Tibial artery (tissue), 4 donors: ENCODE data around the gene TMPRSS3.

Experiments
- DNase-seq, 2 donors: peaks; one replicate each; pipeline ENCODE4 v3.0.0-alpha.2; 2019
- H3K27ac ChIP-seq, 2 donors: fragments of 200-600 bp; sonication (generic) in 1 of 2; 1 replicate in 1 of 2; 2 replicates in 1 of 2; pipeline ENCODE4 v1.5.1; 2018 to 2019; ENCODE audit warnings: mild to moderate bottlenecking in 1 of 2
- H3K27me3 ChIP-seq, 2 donors: fragments of 200-600 bp; sonication (generic) in 1 of 2; one replicate each; pipeline versions ENCODE4 v1.5.1 to v1.6.0; 2016 to 2019
- H3K36me3 ChIP-seq, 3 donors: fragments of 200-600 bp; sonication (generic) in 2 of 3; one replicate each; pipeline ENCODE4 v1.5.1; 2016 to 2019; ENCODE audit warnings: mild to moderate bottlenecking in 2 of 3
- H3K4me1 ChIP-seq, 4 donors: fragments of 200-600 bp; sonication (generic) in 2 of 4; 1 replicate in 3 of 4; 2 replicates in 1 of 4; pipeline ENCODE4 v1.5.1; 2016 to 2019
- H3K4me3 ChIP-seq, 2 donors: fragments of 200-600 bp; sonication (generic) in 1 of 2; 1 replicate in 1 of 2; 2 replicates in 1 of 2; pipeline ENCODE4 v1.5.1; 2018 to 2019; ENCODE audit warnings: mild to moderate bottlenecking in 2 of 2
- H3K9me3 ChIP-seq, 3 donors: fragments of 200-600 bp; sonication (generic) in 1 of 3; one replicate each; pipeline ENCODE4 v1.5.1; 2016 to 2019
- CTCF ChIP-seq, 2 experiments: fragments of 200-600 bp in 1 of 2; fragments of 450-650 bp in 1 of 2; IDR thresholded peaks; one replicate each; pipeline ENCODE4 v1.5.1; 2017 to 2019; ENCODE audit warnings: antibody characterized with exemption in 2 of 2, mild to moderate bottlenecking in 1 of 2, moderate library complexity in 1 of 2
- intact Hi-C: fragments of 100-400 bp; cut with DNase I; formaldehyde crosslinking; loops from one replicate; pipeline ENCODE4 v1.15.0; 2023; ENCODE audit warnings: low total_unique reads

TMPRSS3 gene

GRCh38 chr21:42432695-42433094 is 36.8 kb upstream of the TMPRSS3 start:
- Histone ChIP-seq H3K9me3 (peaks cover 0 to 19% (median 17%) of the 10 kb centered on the region in 3 donors), H3K27me3 (peaks cover 0 to 37% of the 10 kb centered on the region in 2 donors)

GRCh38 chr21:42431196-42431595 is 35.3 kb upstream of the TMPRSS3 start:
- H3K27me3 ChIP-seq: peaks cover 0 to 38% of the 10 kb centered on the region in 2 donors
- H3K4me3 ChIP-seq: no peak overlapping the region
- TF ChIP-seq CTCF (IDR thresholded peaks at IDR 0.05): no peak
- no peak overlapping the region for H3K27ac ChIP-seq
- peaks cover 0 to 19% (median 17%) of the 10 kb centered on the region in 3 donors for H3K9me3 ChIP-seq
- DNase-seq: no peak
- H3K4me1 ChIP-seq: no peaks in the 10 kb centered on the region
- no peaks in the 10 kb centered on the region for H3K36me3 ChIP-seq
- intact Hi-C loops: no loop called here

More at GRCh38 chr21:42432695-42433094, 36.8 kb upstream of the TMPRSS3 start:
- no peak for DNase-seq
- Histone ChIP-seq H3K36me3 (no peaks in the 10 kb centered on the region), H3K27ac (no peak overlapping the region), H3K4me1 (no peaks in the 10 kb centered on the region), H3K4me3 (no peak overlapping the region)
- intact Hi-C loops: no loop called here
- no peak for TF ChIP-seq CTCF (IDR thresholded peaks at IDR 0.05)

GRCh38 chr21:42430521-42430920 is 34.7 kb upstream of the TMPRSS3 start:
- intact Hi-C loops: no loop called here
- TF ChIP-seq CTCF (IDR thresholded peaks at IDR 0.05): no peak
- H3K4me1 ChIP-seq: no peaks in the 10 kb centered on the region
- no peak overlapping the region for H3K27ac ChIP-seq
- H3K9me3 ChIP-seq: peaks cover 0 to 19% (median 17%) of the 10 kb centered on the region in 3 donors
- no peak for DNase-seq
- no peaks in the 10 kb centered on the region for H3K36me3 ChIP-seq
- peaks cover 0 to 40% of the 10 kb centered on the region in 2 donors for H3K27me3 ChIP-seq
- no peak overlapping the region for H3K4me3 ChIP-seq

- Histone ChIP-seq H3K4me3 (no peak overlapping the region), H3K27ac (no peak overlapping the region), H3K27me3 (peaks cover 0 to 41% of the 10 kb centered on the region in 2 donors), H3K4me1 (no peaks in the 10 kb centered on the region), H3K36me3 (no peaks in the 10 kb centered on the region), H3K9me3 (peaks cover 0 to 19% (median 17%) of the 10 kb centered on the region in 3 donors)
- no peak for TF ChIP-seq CTCF (IDR thresholded peaks at IDR 0.05)
- peak in 1 of 2 donors; percentile 45 for DNase-seq
- intact Hi-C loops: no loop called here
These were observed 34.0 kb upstream of the TMPRSS3 start for GRCh38 chr21:42429856-42430255.

- Histone ChIP-seq H3K27ac (no peak overlapping the region), H3K36me3 (no peaks in the 10 kb centered on the region), H3K4me3 (no peak overlapping the region), H3K27me3 (peaks cover 0 to 49% of the 10 kb centered on the region in 2 donors), H3K4me1 (no peaks in the 10 kb centered on the region), H3K9me3 (peaks cover 0 to 19% (median 17%) of the 10 kb centered on the region in 3 donors)
- peak in 1 of 2 donors; percentile 21 for DNase-seq
- intact Hi-C loops: no loop called here
- TF ChIP-seq CTCF (IDR thresholded peaks at IDR 0.05): no peak
These were observed 33.2 kb upstream of the TMPRSS3 start for GRCh38 chr21:42429021-42429420.
